ENCODE measurements around the gene LANCL3.
A peak's percentile ranks its signal among the peaks of the same experiment; 100 is the strongest.

Gene LANCL3

GRCh38 chrX:37692918-37693317, 121.5 kb downstream of the LANCL3 start:
- no peak overlapping the region for H3K4me3 ChIP-seq (ENCODE audit: low read depth, low read length)
- no peak for TF ChIP-seq CTCF (IDR thresholded peaks at IDR 0.05; ENCODE audit: control insufficient read depth, extremely low read depth, insufficient read depth)
- DNase-seq (ENCODE audit: low read depth), result no peak

- H3K4me3 ChIP-seq (ENCODE audit: low read depth, low read length), result no peak overlapping the region
- no peak for TF ChIP-seq CTCF (IDR thresholded peaks at IDR 0.05; ENCODE audit: control insufficient read depth, extremely low read depth, insufficient read depth)
- peak; percentile 71 for DNase-seq (ENCODE audit: low read depth)
Measured at GRCh38 chrX:37697169-37697760, 125.8 kb downstream of the LANCL3 start.

- H3K4me3 ChIP-seq (ENCODE audit: low read depth, low read length), result no peak overlapping the region
- DNase-seq (ENCODE audit: low read depth), result no peak
- no peak for TF ChIP-seq CTCF (IDR thresholded peaks at IDR 0.05; ENCODE audit: control insufficient read depth, extremely low read depth, insufficient read depth)
Measured at GRCh38 chrX:37701588-37701987, 130.1 kb downstream of the LANCL3 start.

GRCh38 chrX:37711991-37712390, 140.5 kb downstream of the LANCL3 start:
- TF ChIP-seq CTCF (IDR thresholded peaks at IDR 0.05; ENCODE audit: control insufficient read depth, extremely low read depth, insufficient read depth), result no peak
- DNase-seq (ENCODE audit: low read depth), result no peak
- H3K4me3 ChIP-seq (ENCODE audit: low read depth, low read length), result no peak overlapping the region

GRCh38 chrX:37712458-37712857, 141.0 kb downstream of the LANCL3 start:
- DNase-seq (ENCODE audit: low read depth), result no peak
- TF ChIP-seq CTCF (IDR thresholded peaks at IDR 0.05; ENCODE audit: control insufficient read depth, extremely low read depth, insufficient read depth), result no peak
- H3K4me3 ChIP-seq (ENCODE audit: low read depth, low read length), result no peak overlapping the region

GRCh38 chrX:37714479-37714878, 143.0 kb downstream of the LANCL3 start:
- DNase-seq (ENCODE audit: low read depth), result no peak
- TF ChIP-seq CTCF (IDR thresholded peaks at IDR 0.05; ENCODE audit: control insufficient read depth, extremely low read depth, insufficient read depth), result no peak
- H3K4me3 ChIP-seq (ENCODE audit: low read depth, low read length), result no peak overlapping the region

- TF ChIP-seq CTCF (IDR thresholded peaks at IDR 0.05; ENCODE audit: control insufficient read depth, extremely low read depth, insufficient read depth), result no peak
- no peak for DNase-seq (ENCODE audit: low read depth)
- no peak overlapping the region for H3K4me3 ChIP-seq (ENCODE audit: low read depth, low read length)
Measured at GRCh38 chrX:37716602-37717001, 145.1 kb downstream of the LANCL3 start.

Data from LNCaP clone FGC (cell line).